Fibroblast of pulmonary artery (primary cell): ENCODE data around the gene SYNGR4.
A peak's percentile ranks its signal among the peaks of the same experiment; 100 is the strongest.
"Not testable (repeated sequence)": the region's sequence is repeated elsewhere in the genome, so short reads cannot be mapped to it uniquely, and the experiment has no call there.

Source experiments
- DNase-seq: peaks from one replicate; pipeline ENCODE4 v3.0.0-alpha.2; 2010; ENCODE audit warnings: low read depth
- H3K4me3 ChIP-seq: replicated peaks from 2 replicates; pipeline ENCODE4 v1.5.1; 2011; ENCODE audit warnings: low read depth, mild to moderate bottlenecking, control low read depth, low read length, moderate library complexity
- CTCF ChIP-seq: IDR thresholded peaks from 2 replicates; pipeline ENCODE4 v1.5.1; 2011; ENCODE audit warnings: mild to moderate bottlenecking, control low read depth, low read length, inconsistent platforms; ENCODE audit errors: missing control alignments

Gene SYNGR4

GRCh38 chr19:48363810-48364597, at the start of gene SYNGR4, which contains the start of gene TMEM143:
Gene SYNGR4 (plus strand): TSS chr19:48364367. CDS start chr19:48365843, 1,476 bp downstream.
Gene TMEM143 (minus strand): TSS chr19:48363940. CDS start chr19:48363920, 20 bp downstream.
- DNase-seq, result peak; percentile 100
- peak within 1 kb of the TSS; percentile 63 for H3K4me3 ChIP-seq
- no peak for TF ChIP-seq CTCF

DNA sequence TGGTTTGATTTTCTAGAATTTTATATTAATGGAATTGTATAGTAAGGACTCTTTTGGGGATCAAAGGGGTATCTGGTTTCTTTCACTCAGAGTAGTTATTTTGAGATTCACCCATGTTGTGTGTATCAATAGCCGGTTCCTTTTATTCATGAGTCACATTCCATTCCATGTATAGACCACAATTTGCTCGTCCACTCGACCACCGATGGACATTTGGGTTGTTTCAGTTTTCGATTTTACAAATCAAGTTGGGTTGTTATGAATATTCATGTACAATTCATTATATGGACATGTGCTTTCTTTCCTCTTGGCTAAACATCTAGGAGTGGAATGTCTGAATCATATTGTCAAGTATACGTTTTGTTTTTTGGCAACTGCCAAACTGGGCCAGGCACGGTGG, 48.5 kb upstream of the SYNGR4 start:
- no peak for DNase-seq
- no peak for TF ChIP-seq CTCF
- no peak overlapping the region for H3K4me3 ChIP-seq

DNA sequence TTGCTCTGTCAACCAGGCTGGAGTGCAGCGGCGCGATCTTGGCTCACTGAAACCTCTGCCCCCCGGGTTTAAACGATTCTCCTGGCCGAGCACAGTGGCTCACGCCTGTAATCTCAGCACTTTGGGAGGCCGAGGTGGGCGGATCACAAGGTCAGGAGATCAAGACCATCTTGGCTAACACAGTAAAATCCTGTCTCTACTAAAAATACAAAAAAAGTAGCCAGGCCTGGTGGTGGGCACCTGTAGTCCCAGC, 46.5 kb upstream of the SYNGR4 start:
- not testable (repeated sequence) for H3K4me3 ChIP-seq, DNase-seq

DNA sequence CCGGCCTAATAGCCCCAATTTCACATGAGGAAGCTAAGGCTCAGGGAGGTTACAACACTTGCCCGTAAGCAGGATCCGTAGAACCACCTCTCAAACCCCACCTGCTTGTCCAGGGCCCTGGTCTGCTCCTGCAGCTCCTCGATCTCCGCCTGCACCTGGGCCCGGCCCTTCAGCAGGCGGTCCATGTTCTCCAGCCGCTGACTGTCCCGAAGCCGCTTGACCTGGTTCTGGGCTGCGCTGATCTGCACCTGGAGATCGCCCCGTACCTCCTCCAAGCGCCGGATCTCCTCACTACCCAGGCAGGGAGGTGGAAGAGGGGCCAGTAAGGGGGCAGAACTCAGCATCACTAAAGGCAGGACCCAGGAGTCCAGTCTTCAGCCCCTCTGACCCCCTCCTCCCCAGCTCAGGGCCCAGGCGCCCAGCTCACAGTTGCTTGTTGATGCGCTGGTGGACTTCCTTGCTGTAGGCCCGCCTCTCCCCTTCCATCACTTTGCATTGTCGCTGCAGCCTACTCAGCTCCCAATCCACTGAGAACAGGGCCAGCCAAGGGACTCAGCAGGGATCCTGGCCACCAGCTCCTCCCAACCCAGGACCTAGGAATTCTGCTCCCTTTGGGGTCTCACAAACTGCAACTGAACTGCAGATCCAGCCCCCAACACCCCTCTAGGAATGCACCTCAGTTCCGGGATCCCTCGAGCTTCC, 45.7 kb upstream of the SYNGR4 start:
- H3K4me3 ChIP-seq, result no peak overlapping the region
- TF ChIP-seq CTCF, result no peak
- no peak for DNase-seq

- TF ChIP-seq CTCF, result peak; percentile 82
- peak; percentile 87 for DNase-seq
- H3K4me3 ChIP-seq, result no peak overlapping the region
Observed at GRCh38 chr19:48319647-48320541, 44.3 kb upstream of the SYNGR4 start.

- no peak for TF ChIP-seq CTCF
- peak overlapping the region; percentile 62 for H3K4me3 ChIP-seq
- peak; percentile 93 for DNase-seq
Observed at GRCh38 chr19:48321372-48321621, 42.9 kb upstream of the SYNGR4 start.
